ACHN (cell line): ENCODE data around the gene DPP6.
"Not testable (repeated sequence)": the region's sequence is repeated elsewhere in the genome, so short reads cannot be mapped to it uniquely, and the experiment has no call there.

Source experiments
- DNase-seq: peaks from one replicate; pipeline ENCODE4 v3.0.0-alpha.2; 2015
- in situ Hi-C: cut with HindIII; loops from 2 replicates; pipeline ENCODE4 v1.10.0; 2017; ENCODE audit warnings: low sequenced_read_pairs, low pct_ligation_motif_present, low pct_unique_long_range_greater_than_20kb

The DPP6 gene

DNA sequence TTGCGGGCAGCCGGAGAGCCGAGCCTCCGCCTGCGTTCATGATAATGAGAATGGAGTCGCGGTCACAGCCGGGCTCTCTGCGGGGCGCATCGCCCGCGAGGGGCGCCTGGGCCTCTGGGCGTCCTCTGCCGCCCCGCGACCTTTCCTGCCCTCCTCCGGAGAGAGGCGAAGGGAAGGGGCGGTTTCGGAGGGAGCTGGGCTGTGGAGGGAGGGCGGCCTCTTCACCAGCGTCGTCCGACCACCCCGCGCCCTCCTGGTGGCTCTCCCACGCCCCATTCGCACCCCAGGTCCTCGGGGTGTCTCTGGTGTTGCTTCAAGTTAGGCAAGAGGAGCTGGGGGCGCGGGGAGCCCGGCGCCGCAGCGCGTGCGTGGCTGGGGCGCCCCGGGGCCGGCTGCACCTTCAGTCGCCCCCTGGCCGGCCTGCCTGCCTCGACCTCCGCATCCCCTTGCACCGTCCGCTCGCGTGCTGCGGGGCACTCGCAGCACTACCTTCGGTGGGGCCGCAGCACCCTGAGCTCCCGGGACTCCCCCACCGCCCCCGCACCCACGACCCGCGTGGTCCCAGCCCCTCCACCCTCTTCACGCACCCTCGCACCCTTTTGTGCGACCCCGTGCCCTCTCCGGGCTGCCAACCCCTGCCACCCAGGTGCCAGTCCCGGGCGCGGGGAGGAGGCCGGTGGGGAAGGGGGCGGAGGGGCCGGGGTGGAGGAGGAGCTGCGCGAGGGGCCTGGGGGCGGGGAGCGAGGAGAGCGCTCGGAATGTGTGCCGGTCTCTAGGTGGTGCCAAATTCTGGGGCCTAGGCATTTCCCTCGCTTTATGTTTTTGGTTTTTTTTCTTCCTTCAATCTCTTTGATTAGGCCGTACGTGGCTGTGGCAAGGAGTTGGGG is at the start of gene DPP6:
Gene DPP6, plus strand, starts transcription at position 756 of the 887 bp plus-strand sequence.
- in situ Hi-C loops, DNase-seq: not testable (repeated sequence)

DNA sequence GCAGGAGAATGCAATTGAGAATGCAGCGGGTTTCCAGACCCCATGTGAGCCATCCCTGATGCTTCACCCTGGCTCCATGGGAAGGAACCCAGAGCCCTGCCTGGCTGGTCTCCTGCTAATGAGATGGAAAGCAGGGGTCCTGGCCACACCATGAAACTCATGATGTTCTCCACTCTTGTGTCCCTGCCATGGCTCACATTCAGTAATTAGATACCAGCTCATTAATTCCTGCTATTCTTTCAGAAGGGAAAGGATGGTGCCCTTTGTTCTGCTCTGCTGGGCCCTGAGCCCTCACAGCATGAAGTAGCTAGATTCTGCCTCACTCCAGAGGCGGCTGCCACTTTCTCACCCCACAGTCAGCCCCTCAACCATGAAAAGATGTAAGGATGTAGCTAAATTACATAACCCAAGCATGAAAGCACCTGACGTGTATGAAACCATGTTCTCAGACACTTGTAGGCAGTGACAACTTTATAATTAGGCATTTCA is 42.7 kb upstream of the DPP6 start:
- DNase-seq, in situ Hi-C loops: not testable (repeated sequence)

DNA sequence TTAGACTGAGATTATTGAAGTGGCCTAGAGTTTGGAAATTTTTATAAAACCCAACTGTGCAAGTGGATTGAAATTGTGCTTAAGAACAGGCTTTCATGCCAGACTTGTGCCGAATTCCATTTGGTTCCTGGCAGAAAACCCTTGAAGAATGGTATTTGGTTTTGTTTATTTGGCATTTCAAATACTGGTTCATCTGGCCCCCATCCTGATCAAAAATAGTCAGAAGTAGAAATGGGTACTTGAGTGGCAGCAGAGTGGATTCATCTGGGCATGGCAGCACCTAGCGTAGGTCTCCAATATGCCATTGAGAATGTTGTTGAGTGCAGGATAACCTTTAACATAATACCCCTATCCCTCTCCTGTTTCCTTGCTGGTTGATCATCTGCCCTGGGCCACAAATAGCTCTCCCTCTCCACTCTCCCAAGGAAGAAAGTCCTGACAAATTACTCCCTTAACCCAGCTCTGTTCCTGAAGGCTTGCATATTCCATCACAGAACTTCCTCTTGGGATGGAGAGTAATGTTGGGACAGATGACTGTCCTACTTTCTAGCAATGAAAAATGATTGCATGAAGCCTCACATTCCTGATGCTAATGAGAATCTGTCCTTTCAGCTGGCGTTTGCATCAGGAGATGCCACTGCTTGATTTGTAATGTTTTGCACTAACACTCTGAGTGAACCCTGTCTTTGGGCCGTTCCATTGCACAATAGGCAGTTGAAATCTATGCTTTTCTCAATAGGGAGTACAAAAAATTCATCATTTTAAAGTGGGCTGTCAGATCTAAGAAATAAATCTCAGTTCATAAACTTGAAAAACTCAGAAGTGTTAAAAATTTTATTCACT is 41.3 kb upstream of the DPP6 start:
- DNase-seq, in situ Hi-C loops: not testable (repeated sequence)

DNA sequence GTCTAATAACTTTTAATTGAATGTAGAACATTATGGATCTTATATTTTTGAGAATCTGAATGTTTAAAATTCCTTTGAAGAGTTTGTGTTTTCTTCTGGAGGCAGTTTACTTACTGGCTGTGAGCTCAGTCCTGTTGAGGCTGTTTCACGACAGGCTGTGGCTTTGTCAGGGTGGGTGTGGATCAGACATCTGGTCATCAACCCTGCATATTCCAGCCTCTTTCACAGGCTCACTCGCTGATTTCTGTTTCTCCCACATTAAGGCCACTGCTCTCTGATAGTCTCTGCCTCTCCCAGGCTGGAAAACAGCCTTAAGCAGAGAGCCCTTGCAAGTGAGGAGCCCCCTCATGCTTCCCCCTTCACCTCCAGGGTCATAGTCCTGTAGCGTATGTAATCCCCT is 39.4 kb upstream of the DPP6 start:
- DNase-seq, in situ Hi-C loops: not testable (repeated sequence)

DNA sequence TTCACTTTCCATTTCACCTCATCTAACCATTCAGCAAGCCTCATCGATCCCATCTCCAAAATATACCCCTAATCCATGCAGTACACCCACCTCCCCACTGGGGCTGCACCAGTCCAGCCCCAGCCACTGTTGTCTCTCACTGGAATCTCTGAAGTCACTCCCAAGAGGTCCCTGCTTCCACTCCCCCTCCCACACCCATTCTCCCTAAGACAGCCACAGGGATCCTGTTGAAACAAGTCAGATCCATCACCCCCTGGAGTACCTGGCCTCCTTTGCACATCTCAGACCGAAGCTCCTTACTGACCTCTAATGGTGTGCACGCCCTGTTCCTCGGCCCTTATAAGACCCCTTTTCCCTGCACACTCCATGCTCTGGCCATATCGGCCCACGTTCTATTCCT is 36.6 kb upstream of the DPP6 start:
- DNase-seq, in situ Hi-C loops: not testable (repeated sequence)

DNA sequence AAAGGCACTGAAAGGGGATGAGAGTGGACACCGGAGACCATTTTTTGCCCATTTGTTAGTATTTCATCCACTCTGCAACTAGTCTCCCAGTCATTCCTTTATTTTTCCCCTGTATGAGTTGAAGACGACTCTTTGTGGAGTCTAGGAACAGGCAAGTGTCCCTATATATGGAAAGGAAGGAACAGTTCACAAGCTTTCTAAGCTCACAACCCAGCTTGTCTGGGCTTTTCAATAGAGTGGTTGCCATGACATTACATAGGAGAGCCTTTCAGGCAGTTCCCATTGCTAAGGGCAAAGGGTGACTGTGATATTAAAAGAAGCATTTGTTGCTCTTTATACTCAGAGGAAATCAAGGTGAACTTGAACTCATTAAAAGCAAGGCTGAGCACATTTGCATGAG is 33.8 kb upstream of the DPP6 start:
- DNase-seq, in situ Hi-C loops: not testable (repeated sequence)

DNA sequence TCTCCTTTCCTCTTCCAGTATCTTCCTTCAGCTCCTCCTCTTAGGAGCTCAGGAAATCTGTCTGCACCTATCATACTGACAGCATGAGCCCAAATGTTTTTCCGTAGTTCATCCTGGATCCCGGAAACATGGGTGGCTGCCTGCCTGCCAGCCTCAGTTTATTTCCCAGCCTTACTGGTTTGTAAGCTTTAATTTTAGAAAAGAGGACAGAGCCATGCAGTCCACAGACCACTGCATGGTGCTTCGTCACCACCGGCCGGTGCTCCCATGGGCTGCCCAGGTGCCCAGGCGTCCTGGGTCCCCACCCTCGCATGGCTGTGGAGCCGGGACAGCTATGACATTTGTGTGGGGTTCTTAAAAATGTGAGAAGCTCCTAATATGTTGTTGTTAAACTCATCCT is 24.4 kb upstream of the DPP6 start:
- in situ Hi-C loops, DNase-seq: not testable (repeated sequence)

DNA sequence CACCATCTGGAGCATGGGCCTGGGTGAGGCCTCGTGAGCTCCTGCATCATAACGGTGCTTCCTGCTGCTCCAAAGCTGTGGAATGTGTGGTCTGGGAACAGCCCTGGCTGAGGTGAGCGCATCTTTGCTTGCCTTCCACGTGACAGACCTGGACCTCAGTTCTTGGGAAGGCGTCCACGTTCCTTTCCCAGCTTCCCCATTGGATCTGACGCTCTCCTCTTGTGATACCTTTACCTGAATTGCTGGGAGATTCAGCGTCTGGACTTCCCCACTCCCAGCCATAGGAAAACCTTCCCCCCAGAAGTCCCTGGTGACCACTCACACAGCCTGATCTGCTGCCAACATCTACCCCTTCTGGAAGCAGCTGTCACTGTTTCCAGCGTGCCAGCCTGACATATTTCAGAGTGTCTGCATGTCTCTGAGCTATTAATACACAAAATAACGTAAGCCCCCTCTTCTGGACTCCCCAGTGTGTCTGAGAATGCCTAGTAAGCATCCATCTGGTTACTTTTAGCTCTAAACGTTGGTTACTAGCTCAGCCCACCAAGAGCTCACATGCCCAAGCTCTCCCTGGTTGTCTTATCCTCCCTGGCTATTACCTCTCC is 21.6 kb upstream of the DPP6 start:
- in situ Hi-C loops, DNase-seq: not testable (repeated sequence)

DNA sequence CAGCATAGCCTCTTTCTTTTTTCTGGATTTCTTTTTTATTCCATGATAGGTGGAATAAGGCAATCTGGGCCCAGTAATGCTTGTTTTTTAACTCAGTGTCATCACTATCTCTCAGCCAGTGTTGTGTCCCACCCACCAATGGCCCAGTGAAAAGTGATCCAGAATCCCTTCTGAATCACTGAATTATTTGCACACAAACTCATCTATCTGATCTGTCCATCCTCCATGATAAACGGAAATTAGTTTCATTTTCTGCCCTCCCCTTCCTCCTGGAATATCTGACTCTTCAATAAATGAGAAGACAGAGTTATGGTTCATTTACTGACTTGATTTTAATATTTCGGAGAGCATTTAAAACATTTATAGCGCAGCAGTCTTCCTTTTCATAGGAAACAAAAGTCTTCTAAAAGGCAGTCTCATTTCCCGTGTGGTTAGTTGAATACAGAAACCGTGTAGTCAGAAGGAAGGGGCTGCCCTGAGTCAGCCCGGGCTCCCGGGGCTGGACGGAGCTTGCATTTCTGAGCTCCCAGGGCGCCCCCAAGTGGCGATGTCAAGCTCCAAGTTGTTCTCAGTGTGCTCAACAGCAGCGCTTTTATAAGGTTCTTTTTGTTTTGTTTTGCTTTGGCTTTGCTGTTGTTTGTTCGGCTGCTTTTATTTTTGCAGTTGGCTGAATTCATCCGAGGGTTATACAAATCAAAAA is 12.6 kb upstream of the DPP6 start:
- in situ Hi-C loops = not testable (repeated sequence)

DNA sequence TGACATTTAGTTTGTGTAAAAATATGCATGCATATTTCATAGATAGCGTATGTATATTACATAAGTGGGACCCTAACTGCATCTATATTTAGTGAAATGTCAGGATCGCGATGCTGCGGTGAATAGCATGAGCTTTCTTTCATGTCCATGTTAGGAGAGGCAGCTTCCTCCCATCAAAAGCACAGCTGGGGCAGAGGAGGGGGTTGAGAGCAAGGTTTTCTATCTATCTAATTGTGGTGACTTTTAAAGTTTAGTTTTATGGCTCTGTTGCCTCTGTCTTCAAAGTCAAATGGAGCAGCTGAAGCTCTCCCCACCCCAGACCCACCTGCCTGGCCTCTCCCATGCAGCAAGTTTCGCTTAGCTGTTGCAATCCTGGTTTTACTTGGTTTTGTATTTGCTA is 1.8 kb upstream of the DPP6 start:
- in situ Hi-C loops, DNase-seq: not testable (repeated sequence)

More for the DNA sequence above, 12.6 kb upstream of the DPP6 start:
- not testable (repeated sequence) for DNase-seq

DNA sequence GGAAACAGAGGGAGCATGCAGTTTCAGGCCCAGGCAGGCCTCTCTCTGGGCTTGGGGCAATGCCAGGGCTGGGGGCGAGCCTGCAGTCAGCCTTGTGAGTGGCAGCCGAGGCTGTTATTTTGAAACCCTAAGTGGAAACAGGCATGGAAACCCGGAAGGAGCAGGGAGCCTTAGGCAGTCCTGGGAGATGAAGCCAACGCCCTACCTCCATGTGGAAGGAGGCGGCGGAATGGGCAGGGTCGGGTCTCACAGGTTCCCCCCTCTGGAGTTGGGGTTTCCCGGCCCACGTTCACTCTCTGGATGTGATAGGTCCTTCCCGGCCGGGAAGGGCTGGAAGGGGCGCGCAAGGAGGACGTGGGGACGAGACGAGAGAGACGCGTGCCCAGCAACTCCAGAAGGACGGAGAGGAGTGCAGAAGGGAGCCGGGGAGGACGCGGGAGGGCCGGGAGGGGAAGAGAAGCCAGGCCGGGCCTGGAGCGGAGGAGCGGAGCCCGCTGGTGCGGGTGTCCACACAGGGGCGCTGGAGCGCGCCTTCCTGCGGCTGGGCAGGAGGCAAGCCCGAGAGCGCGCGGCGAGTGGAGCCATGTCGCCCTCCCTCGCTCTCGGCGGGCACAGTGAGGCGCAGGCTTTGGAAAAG is 1.1 kb upstream of the DPP6 start:
- in situ Hi-C loops, DNase-seq: not testable (repeated sequence)

DNA sequence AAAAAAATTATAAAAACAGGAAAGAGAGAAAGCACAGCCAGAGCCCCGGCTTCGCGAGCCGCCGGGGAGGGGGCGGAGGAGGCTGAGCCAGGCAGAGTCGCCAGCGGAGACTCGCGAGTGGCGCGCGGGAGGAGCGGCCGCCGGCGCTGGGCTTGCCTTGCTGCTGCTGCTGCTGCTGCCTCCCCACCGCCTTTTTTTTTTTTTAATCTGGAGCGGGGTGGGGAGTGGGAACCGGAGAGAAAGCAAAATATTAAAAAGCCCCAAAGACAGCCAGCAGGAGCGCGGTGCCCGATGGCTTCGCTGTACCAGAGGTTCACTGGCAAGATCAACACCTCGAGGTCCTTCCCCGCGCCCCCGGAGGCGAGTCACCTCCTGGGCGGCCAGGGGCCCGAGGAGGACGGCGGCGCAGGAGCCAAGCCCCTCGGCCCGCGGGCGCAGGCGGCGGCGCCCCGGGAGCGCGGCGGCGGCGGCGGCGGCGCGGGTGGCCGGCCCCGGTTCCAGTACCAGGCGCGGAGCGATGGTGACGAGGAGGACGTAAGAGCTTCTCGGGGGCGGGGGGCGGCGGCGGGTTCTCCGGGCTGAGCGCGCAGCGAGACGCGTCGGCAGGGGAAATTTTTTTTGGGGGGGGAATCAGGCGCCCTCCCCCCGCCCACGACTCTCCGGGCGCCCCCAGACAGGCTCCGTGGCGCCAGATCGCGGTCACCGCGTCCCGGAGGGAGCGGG is 493 bp downstream of the DPP6 start:
- DNase-seq, in situ Hi-C loops: not testable (repeated sequence)

DNA sequence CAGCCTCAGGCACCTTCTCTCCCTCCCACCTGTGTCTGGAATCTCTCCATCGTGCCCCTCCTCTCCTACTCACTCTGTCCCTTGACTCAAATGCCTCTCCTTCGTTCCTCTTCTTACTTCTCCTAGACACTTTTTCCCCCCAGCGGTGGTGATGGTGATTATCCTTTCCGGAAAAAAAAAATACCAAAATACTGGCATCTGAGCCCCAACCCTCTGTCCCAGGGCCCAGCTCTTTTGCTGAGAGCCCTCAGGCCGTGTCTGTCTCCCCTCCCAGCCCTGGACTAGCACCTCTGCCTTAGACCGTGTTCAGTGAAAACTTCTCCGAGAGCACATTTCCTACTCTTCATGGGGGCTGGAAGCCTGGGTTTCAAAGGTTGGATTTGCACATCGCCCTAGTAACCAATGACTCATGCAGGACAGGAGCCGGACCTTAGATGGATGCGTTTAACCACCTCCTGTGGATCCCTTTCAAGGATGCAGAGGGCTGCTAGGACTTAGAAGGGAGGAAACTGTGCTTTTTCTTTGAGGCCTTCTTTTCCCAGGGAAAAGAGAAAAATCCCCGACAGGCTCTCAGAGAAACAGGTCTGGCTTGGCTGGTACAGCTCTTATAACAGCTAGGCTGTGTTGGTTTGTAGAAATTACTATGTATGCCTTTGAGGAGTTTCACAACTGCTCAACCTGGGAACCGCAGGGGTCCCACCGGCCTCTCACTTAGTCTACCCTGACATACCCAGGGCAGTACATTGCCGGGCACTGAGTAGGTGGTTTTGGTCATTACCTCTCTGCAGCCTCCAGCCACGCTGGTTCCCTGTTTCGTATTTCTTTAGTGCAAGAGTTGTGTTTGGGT is 1.5 kb downstream of the DPP6 start:
- DNase-seq, in situ Hi-C loops: not testable (repeated sequence)

DNA sequence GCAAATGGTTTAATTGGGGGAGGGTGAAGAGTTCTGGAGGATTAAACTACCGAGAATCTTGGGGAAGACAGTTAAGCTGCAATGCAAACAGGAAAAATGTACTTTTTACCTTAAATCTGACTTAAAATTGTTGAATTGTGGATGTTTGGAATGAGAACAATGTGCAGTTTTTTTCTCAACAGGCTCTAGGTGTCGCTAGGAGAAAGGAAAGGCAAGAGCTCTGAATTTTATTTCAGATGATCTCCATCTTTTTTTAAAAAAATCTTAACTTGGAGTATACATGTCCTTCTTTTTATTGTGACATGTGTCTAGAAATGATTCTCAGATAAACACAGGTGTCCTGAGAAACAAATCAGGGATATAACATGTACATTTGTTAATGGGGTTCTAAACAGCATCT is 2.5 kb downstream of the DPP6 start:
- DNase-seq, in situ Hi-C loops: not testable (repeated sequence)

DNA sequence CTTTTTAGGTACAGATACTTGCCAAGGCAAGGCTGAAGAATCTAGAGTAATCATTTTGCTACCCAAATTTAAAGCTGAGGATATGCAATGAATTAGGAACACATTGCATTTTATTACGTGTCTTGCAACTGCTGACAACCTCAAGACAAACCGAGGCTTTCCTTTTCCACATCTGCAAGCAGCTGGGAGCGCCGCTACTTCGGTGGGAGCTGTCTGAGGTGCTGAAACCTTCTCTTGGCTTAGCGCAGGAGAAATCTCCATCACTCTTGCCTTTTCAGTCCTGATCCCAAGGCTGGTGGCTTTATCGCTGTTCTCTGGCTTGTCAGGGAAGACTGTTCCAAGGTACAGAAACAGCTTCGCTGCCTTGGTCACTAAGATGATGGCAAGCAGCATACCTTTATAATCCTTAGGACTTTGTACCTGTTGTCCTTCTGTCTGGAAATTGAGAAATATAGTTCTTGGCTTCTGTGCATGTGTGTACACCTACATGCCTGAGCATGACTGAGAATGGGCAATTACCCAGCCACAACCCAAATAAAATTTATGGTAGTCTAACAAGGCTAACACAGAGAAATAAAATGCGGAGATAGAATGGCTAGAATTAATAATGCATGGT is 3.4 kb downstream of the DPP6 start:
- DNase-seq = peak; percentile 47
- in situ Hi-C loops = not testable (repeated sequence)

DNA sequence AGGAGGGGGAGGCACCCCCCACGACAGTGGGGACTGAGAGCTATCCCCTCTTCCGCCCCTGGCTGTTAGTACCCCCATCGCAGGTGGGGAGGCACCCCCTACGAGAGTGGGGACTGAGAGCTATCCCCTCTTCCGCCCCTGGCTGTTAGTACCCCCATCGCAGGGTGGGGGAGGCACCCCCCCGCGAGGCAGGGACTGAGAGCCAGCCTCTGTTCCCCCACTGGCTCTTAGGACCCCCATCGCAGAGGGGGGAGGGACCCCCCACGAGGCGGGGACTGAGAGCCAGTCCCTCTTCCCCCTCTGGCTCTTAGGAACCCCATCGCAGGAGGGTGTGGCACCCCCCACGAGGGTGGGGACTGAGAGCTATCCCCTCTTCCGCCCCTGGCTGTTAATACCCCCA is 6.6 kb downstream of the DPP6 start:
- DNase-seq, in situ Hi-C loops: not testable (repeated sequence)
